Thyroid gland (tissue), 4 donors: ENCODE results near the gene LMF2. TPM values are rescaled to one million over a fixed set of nuclear protein-coding genes. Genes with fewer than 3 reads are reported as not detected.

ENCODE experiments used
- DNase-seq, 2 donors: peaks; one replicate each; pipeline ENCODE4 v3.0.0-alpha.2; 2019
- H3K27ac ChIP-seq, 3 donors: fragments of 200-600 bp; sonication (generic); 1 replicate in 2 of 3; 2 replicates in 1 of 3; pipeline ENCODE4 v1.5.1; 2016 to 2019; ENCODE audit warnings: mild to moderate bottlenecking in 1 of 3, moderate library complexity in 1 of 3
- H3K27me3 ChIP-seq: fragments of 200-600 bp; sonication (generic); one replicate; pipeline ENCODE4 v1.5.1; 2019
- H3K36me3 ChIP-seq, 2 donors: fragments of 200-600 bp; sonication (generic); one replicate each; pipeline ENCODE4 v1.5.1; 2016 to 2019
- H3K4me1 ChIP-seq, 2 donors: fragments of 200-600 bp; sonication (generic); one replicate each; pipeline ENCODE4 v1.5.1; 2017 to 2019
- H3K4me3 ChIP-seq, 3 donors: fragments of 200-600 bp; sonication (generic); replicated peaks in 1 of 3; 1 replicate in 2 of 3; 2 replicates in 1 of 3; pipeline ENCODE4 v1.5.1; 2016; ENCODE audit warnings: mild to moderate bottlenecking in 1 of 3
- H3K9me3 ChIP-seq: fragments of 200-600 bp; sonication (generic); one replicate; pipeline ENCODE4 v1.5.1; 2017
- POLR2A ChIP-seq, 2 donors: fragments of 450-650 bp; IDR thresholded peaks; one replicate each; pipeline ENCODE4 v1.6.1; 2017; ENCODE audit warnings: antibody characterized with exemption in 2 of 2, mild to moderate bottlenecking in 2 of 2, moderate library complexity in 1 of 2
- WGBS, 2 donors: methylation state at CpG; one replicate each; pipeline ENCODE4 v1.1.5; 2017; 5-methylcytosine and 5-hydroxymethylcytosine counted together
- intact Hi-C: fragments of 100-400 bp; cut with DNase I; formaldehyde crosslinking; loops from one replicate; pipeline ENCODE4 v1.15.1; 2023
- total RNA-seq, 4 donors: library from RNA; depleted of rRNA; stranded (reverse); fragments of >200 nt; gene quantifications; one replicate each; pipeline ENCODE4 v1.2.3, GENCODE V29; 2016
- TF ChIP-seq, protein P1 (sequence below), 6 experiments: fragments of 200-600 bp in 3 of 6; fragments of 450-650 bp in 3 of 6; sonication (generic) in 3 of 6; IDR thresholded peaks; one replicate each; pipeline ENCODE4 v1.5.1; 2016 to 2019; ENCODE audit warnings: antibody characterized with exemption in 6 of 6, mild to moderate bottlenecking in 2 of 6, inconsistent platforms in 1 of 6, moderate library complexity in 1 of 6

LMF2 gene
- total RNA-seq, 4 donors from 2014 or later, result 53.2 to 117 (median 96.6) TPM

DNA sequence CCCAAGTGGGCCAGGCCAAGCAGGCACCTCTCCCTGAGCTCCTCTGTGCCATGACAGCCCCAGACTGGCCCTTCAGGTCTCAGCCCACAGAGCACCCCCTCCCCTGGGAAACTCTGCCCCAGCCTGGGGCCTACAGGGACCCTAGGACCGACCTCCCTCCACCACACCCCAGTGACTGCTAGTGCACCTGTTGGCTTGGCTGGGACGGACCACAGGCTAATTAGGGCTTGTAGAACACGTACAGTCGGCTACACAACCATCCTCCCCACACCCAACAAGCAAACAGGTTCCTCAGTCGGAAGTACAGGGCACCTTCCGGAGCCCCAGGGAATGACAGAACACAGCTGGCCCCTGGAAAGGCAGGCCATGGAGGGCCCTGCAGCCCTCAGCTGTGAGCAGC is 37.0 kb downstream of the LMF2 start:
- no peaks in the 10 kb centered on the region for H3K9me3 ChIP-seq
- H3K27me3 ChIP-seq, result no peaks in the 10 kb centered on the region
- H3K4me1 ChIP-seq, result peaks cover 46 to 54% of the 10 kb centered on the region in 2 donors
- no peak for DNase-seq
- intact Hi-C loops, result no loop called here
- peaks cover 20 to 24% of the 10 kb centered on the region in 2 donors for H3K36me3 ChIP-seq
- no peak overlapping the region for H3K4me3 ChIP-seq
- no peak for TF ChIP-seq POLR2A (IDR thresholded peaks at IDR 0.05)
- TF ChIP-seq, protein P1, sequence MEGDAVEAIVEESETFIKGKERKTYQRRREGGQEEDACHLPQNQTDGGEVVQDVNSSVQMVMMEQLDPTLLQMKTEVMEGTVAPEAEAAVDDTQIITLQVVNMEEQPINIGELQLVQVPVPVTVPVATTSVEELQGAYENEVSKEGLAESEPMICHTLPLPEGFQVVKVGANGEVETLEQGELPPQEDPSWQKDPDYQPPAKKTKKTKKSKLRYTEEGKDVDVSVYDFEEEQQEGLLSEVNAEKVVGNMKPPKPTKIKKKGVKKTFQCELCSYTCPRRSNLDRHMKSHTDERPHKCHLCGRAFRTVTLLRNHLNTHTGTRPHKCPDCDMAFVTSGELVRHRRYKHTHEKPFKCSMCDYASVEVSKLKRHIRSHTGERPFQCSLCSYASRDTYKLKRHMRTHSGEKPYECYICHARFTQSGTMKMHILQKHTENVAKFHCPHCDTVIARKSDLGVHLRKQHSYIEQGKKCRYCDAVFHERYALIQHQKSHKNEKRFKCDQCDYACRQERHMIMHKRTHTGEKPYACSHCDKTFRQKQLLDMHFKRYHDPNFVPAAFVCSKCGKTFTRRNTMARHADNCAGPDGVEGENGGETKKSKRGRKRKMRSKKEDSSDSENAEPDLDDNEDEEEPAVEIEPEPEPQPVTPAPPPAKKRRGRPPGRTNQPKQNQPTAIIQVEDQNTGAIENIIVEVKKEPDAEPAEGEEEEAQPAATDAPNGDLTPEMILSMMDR (IDR thresholded peaks at IDR 0.05), result no peak
- 70 to 76% methylated on average over 3 to 6 of the region's 6 CpGs for WGBS, 2 donors
- peak overlapping the region; percentile 18 to 71 (median 60) for H3K27ac ChIP-seq

DNA sequence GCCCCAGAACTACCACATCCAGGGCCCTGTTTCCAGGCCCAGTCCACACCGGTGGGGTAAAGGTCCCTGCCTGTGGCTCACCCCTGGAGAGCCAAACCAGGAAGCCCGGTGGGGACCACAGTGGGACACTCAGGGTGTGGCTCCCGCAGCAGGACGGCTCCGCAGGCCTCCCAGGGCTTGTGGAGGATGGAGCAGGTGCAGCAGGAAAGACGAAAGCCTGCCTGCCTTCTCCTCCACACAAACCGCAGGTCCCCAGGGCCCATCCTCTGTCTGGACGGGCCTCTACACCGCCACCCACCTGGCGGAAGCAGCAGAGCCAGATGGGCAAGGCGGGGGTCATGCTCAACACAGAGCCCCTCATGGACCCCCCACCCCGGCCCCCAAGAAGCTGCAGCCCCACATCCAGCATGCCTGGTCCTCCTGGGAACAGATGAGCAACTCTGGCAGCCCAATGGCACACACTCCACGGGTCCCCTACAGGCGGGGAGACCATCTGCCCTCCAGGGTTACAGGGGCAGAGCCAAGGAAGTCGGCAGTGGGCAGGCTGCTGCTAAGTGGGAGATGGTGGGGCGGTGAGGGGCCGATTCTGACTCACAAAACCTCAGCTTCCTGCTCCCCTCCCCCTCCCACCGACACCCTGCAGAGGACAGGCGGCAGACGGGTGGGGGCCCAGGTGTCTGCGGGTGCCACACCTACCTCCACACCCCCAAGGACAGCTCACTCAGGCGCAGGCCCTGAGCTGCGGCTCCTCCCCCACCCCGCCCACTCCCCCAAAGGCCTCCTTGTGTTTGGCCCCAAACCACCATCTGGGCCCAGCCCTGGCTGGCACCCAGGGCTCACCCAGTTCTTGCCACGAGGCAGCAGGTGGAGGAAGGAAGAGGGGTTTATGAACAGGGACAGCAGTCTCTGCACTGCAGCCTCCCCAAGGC is 37.9 kb downstream of the LMF2 start:
- WGBS, 2 donors, result 48 to 71% methylated on average over 13 to 14 of the region's 25 CpGs
- intact Hi-C loops, result no loop called here
- H3K4me3 ChIP-seq, result no peak overlapping the region

GRCh38 chr22:50468626-50469025 is 38.9 kb downstream of the LMF2 start:
- H3K27me3 ChIP-seq, result no peaks in the 10 kb centered on the region
- H3K36me3 ChIP-seq, result peaks cover 39 to 43% of the 10 kb centered on the region in 2 donors
- 77 to 89% methylated on average over 5 to 6 of the region's 8 CpGs for WGBS, 2 donors
- DNase-seq, result no peak
- H3K4me1 ChIP-seq, result peaks cover 38 to 45% of the 10 kb centered on the region in 2 donors
- TF ChIP-seq, protein P1 (IDR thresholded peaks at IDR 0.05), result no peak
- TF ChIP-seq POLR2A (IDR thresholded peaks at IDR 0.05), result no peak
- intact Hi-C loops, result no loop called here
- H3K4me3 ChIP-seq, result no peak overlapping the region
- no peaks in the 10 kb centered on the region for H3K9me3 ChIP-seq
- H3K27ac ChIP-seq, result no peak overlapping the region

More for the DNA sequence above, 37.9 kb downstream of the LMF2 start:
- peak overlapping the region in 2 of 3 donors; percentile 60 to 71 for H3K27ac ChIP-seq
- H3K4me1 ChIP-seq, result peaks cover 43 to 49% of the 10 kb centered on the region in 2 donors
- H3K27me3 ChIP-seq, result no peaks in the 10 kb centered on the region
- H3K9me3 ChIP-seq, result no peaks in the 10 kb centered on the region
- peak; percentile 74 to 82 for DNase-seq
- H3K36me3 ChIP-seq, result peaks cover 29 to 33% of the 10 kb centered on the region in 2 donors
- TF ChIP-seq, protein P1 (IDR thresholded peaks at IDR 0.05), result no peak
- TF ChIP-seq POLR2A (IDR thresholded peaks at IDR 0.05), result no peak

GRCh38 chr22:50467773-50468440 is 39.6 kb downstream of the LMF2 start:
- Histone ChIP-seq H3K27ac (no peak overlapping the region), H3K9me3 (no peaks in the 10 kb centered on the region), H3K4me1 (peaks cover 31 to 38% of the 10 kb centered on the region in 2 donors), H3K27me3 (no peaks in the 10 kb centered on the region), H3K36me3 (peaks cover 46 to 50% of the 10 kb centered on the region in 2 donors), H3K4me3 (no peak overlapping the region)
- WGBS, 2 donors, result 85 to 94% methylated on average over 11 to 21 of the region's 22 CpGs
- no peak for DNase-seq
- intact Hi-C loops, result no loop called here
- TF ChIP-seq, protein P1 (IDR thresholded peaks at IDR 0.05), result no peak
- TF ChIP-seq POLR2A (IDR thresholded peaks at IDR 0.05), result no peak
